Activated B cell treated with CpG ODN at 0.5 μM for 24 hours (primary cell): Measurements from ENCODE around the gene PPP1R16B. TPM values are rescaled to one million over a fixed set of nuclear protein-coding genes. Genes with fewer than 3 reads are reported as not detected.

ENCODE experiments used
- ATAC-seq: fragments of 200-7000 bp; cut with Tn5 transposase; one replicate; pipeline ENCODE4 v1.10.0; 2021; ENCODE audit warnings: low read depth, mild to moderate bottlenecking, moderate library complexity
- CTCF ChIA-PET: fragments of 350-600 bp; sonication (Branson Sonifier 250); formaldehyde crosslinking; loops from one replicate; lab custom pipeline; 2021; ENCODE audit warnings: antibody characterized with exemption; lab: Charles Lee
- POLR2A ChIA-PET: fragments of 350-600 bp; sonication (Branson Sonifier 250); formaldehyde crosslinking; loops from one replicate; lab custom pipeline; 2021; ENCODE audit warnings: antibody characterized with exemption; lab: Charles Lee
- DNase-seq: peaks from one replicate; pipeline ENCODE4 v3.0.0; 2022
- H3K27ac Mint-ChIP-seq: one replicate; pipeline ENCODE4 v1.8.0; 2020; ENCODE audit warnings: mixed read lengths
- H3K27me3 Mint-ChIP-seq: one replicate; pipeline ENCODE4 v1.8.0; 2021; ENCODE audit warnings: mixed read lengths
- H3K36me3 Mint-ChIP-seq: one replicate; pipeline ENCODE4 v1.8.0; 2021; ENCODE audit warnings: low read depth, mixed read lengths
- H3K4me1 Mint-ChIP-seq: one replicate; pipeline ENCODE4 v1.8.0; 2021; ENCODE audit warnings: mixed read lengths
- H3K4me3 Mint-ChIP-seq: one replicate; pipeline ENCODE4 v1.8.0; 2020; ENCODE audit warnings: mild to moderate bottlenecking, mixed read lengths
- H3K9me3 Mint-ChIP-seq: one replicate; pipeline ENCODE4 v1.8.0; 2020; ENCODE audit warnings: mixed read lengths
- CTCF ChIP-seq: fragments of 200-600 bp; IDR thresholded peaks from one replicate; pipeline ENCODE4 v1.8.0; 2022; ENCODE audit warnings: antibody characterized with exemption, mild to moderate bottlenecking
- intact Hi-C: fragments of 100-400 bp; cut with micrococcal nuclease; formaldehyde crosslinking; loops from one replicate; pipeline ENCODE4 v1.15.1; 2024
- total RNA-seq: library from RNA; stranded (reverse); gene quantifications from 2 replicates; pipeline ENCODE4 v1.2.3, GENCODE V29; 2022

The PPP1R16B gene
- total RNA-seq, 1 donor from 2014 or later, result 99.3 TPM

- no peak for TF ChIP-seq CTCF
- H3K9me3 Mint-ChIP-seq, result peaks cover 3% of the 10 kb centered on the region
- ChIA-PET POLR2A (interaction anchor here (1.6 kb wide), 1 partner anchor 10 kb away, joined by 3 read pairs; no protein-coding TSS in a partner anchor), CTCF (no interaction called here)
- DNase-seq, result no peak
- peaks cover 89% of the 10 kb centered on the region for H3K4me1 Mint-ChIP-seq
- H3K36me3 Mint-ChIP-seq, result peaks cover 87% of the 10 kb centered on the region
- peak overlapping the region; percentile 61 for H3K27ac Mint-ChIP-seq
- H3K27me3 Mint-ChIP-seq, result no peaks in the 10 kb centered on the region
- no peak for ATAC-seq
- H3K4me3 Mint-ChIP-seq, result no peak overlapping the region
- intact Hi-C loops, result loop anchor here (2.0 kb wide), 2 partner anchors 13 to 17 kb away; no protein-coding TSS in a partner anchor
Measured at GRCh38 chr20:38825901-38826625, 20.6 kb downstream of the PPP1R16B start.

- Mint-ChIP-seq H3K27me3 (no peaks in the 10 kb centered on the region), H3K27ac (peak overlapping the region; percentile 86), H3K36me3 (peaks cover 87% of the 10 kb centered on the region), H3K9me3 (no peaks in the 10 kb centered on the region), H3K4me3 (no peak overlapping the region), H3K4me1 (peaks cover 92% of the 10 kb centered on the region)
- ChIA-PET CTCF (interaction anchor here (1.2 kb wide), 1 partner anchor 22 kb away, joined by 3 read pairs; the partner anchor contains the start of gene PPP1R16B), POLR2A (interaction anchor here (1.3 kb wide), 1 partner anchor 34 kb away, joined by 4 read pairs; no protein-coding TSS in a partner anchor)
- intact Hi-C loops, result loop anchor here (2.0 kb wide), 2 partner anchors 15 kb away; no protein-coding TSS in a partner anchor
- ATAC-seq (no peak), DNase-seq (no peak)
- TF ChIP-seq CTCF, result no peak
Measured at GRCh38 chr20:38827770-38828281, 22.3 kb downstream of the PPP1R16B start.

- Mint-ChIP-seq H3K9me3 (no peaks in the 10 kb centered on the region), H3K27me3 (no peaks in the 10 kb centered on the region), H3K36me3 (peaks cover 86% of the 10 kb centered on the region), H3K4me1 (peaks cover 96% of the 10 kb centered on the region), H3K27ac (peak overlapping the region; percentile 82), H3K4me3 (no peak overlapping the region)
- ATAC-seq (no peak), DNase-seq (no peak)
- intact Hi-C loops, result no loop called here
- TF ChIP-seq CTCF, result no peak
- CTCF ChIA-PET, result interaction anchor here (1.2 kb wide), 1 partner anchor 23 kb away, joined by 3 read pairs; the partner anchor contains the start of gene PPP1R16B
- POLR2A ChIA-PET, result interaction anchor here (1.3 kb wide), 1 partner anchor 33 kb away, joined by 4 read pairs; no protein-coding TSS in a partner anchor
Measured at GRCh38 chr20:38828514-38829295, 23.2 kb downstream of the PPP1R16B start.

GRCh38 chr20:38829296-38829875 lies 23.9 kb downstream of the PPP1R16B start:
- ChIA-PET POLR2A (no interaction called here), CTCF (no interaction called here)
- no peak for TF ChIP-seq CTCF
- Mint-ChIP-seq H3K4me1 (peaks cover 96% of the 10 kb centered on the region), H3K36me3 (peaks cover 82% of the 10 kb centered on the region), H3K27ac (peak overlapping the region; percentile 82), H3K9me3 (no peaks in the 10 kb centered on the region), H3K4me3 (no peak overlapping the region), H3K27me3 (no peaks in the 10 kb centered on the region)
- intact Hi-C loops, result no loop called here
- ATAC-seq (no peak), DNase-seq (no peak)
